HG03095 (cell line): ENCODE data around the gene WWC1.

Experiments
- ATAC-seq: cut with Tn5 transposase; IDR thresholded peaks from one replicate; pipeline ENCODE4 v1.9.1; 2021; ENCODE audit warnings: moderate library complexity; ENCODE audit not compliant: unreplicated experiment

The WWC1 gene

GRCh38 chr5:168474319-168474718 is 182.9 kb downstream of the WWC1 start:
- ATAC-seq: no peak

GRCh38 chr5:168477060-168477459 is 185.6 kb downstream of the WWC1 start:
- ATAC-seq: no peak

- ATAC-seq: no peak
Measured at GRCh38 chr5:168479166-168479565, 187.7 kb downstream of the WWC1 start.

- ATAC-seq: no peak
Measured at GRCh38 chr5:168480601-168481000, 189.2 kb downstream of the WWC1 start.

GRCh38 chr5:168481330-168481788 is 189.9 kb downstream of the WWC1 start:
- peak; percentile 95 for ATAC-seq

- ATAC-seq: no peak
Measured at GRCh38 chr5:168482361-168482760, 190.9 kb downstream of the WWC1 start.

GRCh38 chr5:168486136-168486879 is 194.9 kb downstream of the WWC1 start, which contains the start of gene RARS1:
TSS of gene RARS1 (plus strand) at chr5:168486471. CDS start at chr5:168486499, 28 bp downstream.
- ATAC-seq: peak; percentile 82

GRCh38 chr5:168489059-168489458 is 197.6 kb downstream of the WWC1 start:
- no peak for ATAC-seq

GRCh38 chr5:168494057-168494555 is 202.7 kb downstream of the WWC1 start:
- ATAC-seq: no peak

- ATAC-seq: no peak
Measured at GRCh38 chr5:168502563-168503237, 211.3 kb downstream of the WWC1 start.

- ATAC-seq: no peak
Measured at GRCh38 chr5:168513861-168514428, 222.5 kb downstream of the WWC1 start.
